GM12878 (cell line): ENCODE results near the gene ACAD11. TPM values are rescaled to one million over a fixed set of nuclear protein-coding genes. Genes with fewer than 3 reads are reported as not detected.

ENCODE experiments used
- ATAC-seq: fragments of 200-7000 bp; cut with Tn5 transposase; 3 replicates; pipeline ENCODE4 v1.9.1; 2020; ENCODE audit warnings: mild to moderate bottlenecking, moderate library complexity
- BruUV-seq: library from RNA; stranded (reverse); fragments of 400-500 nt; replicated peaks from 2 replicates; lab custom pipeline; 2021; lab: Mats Ljungman, UMichigan
- CTCF ChIA-PET: fragments of 300-600 bp; sonication (Branson Sonifier 250); formaldehyde crosslinking; extraction: SDS; loops from one replicate; lab custom pipeline; 2021; ENCODE audit warnings: inconsistent platforms; lab: Yijun Ruan, JAX
- POLR2A ChIA-PET: fragments of 350-600 bp; formaldehyde crosslinking; extraction: SDS; loops from one replicate; lab custom pipeline; 2021; ENCODE audit warnings: inconsistent platforms; lab: Charles Lee
- RAD21 ChIA-PET: fragments of 300-600 bp; sonication (Branson Sonifier 250); formaldehyde crosslinking; loops from one replicate; lab custom pipeline; 2023; ENCODE audit warnings: antibody characterized with exemption; ENCODE audit not compliant: unreplicated experiment; lab: Charles Lee
- SMC1A ChIA-PET: fragments of 300-600 bp; sonication (Branson Sonifier 250); formaldehyde crosslinking; loops from one replicate; lab custom pipeline; 2023; ENCODE audit not compliant: unreplicated experiment, uncharacterized antibody; lab: Charles Lee
- DNase-seq: peaks from one replicate; pipeline ENCODE4 v3.0.0-alpha.2; 2011; ENCODE audit warnings: low read depth, low spot score
- FAIRE-seq: peaks from 3 replicates; lab custom pipeline; 2011; peaks lifted over from hg19 to GRCh38; lab: Jason Lieb, UNC
- H2AFZ ChIP-seq: 2 replicates; pipeline ENCODE4 v1.6.0; 2011; ENCODE audit warnings: low read depth, low read length, control low read depth; ENCODE audit not compliant: control insufficient read depth
- H3K27ac ChIP-seq: 2 replicates; pipeline ENCODE4 v1.5.1; 2011; ENCODE audit warnings: control low read depth; ENCODE audit not compliant: control insufficient read depth, insufficient read depth
- H3K27me3 ChIP-seq, 2 experiments: replicated peaks in 1 of 2; 2 replicates each; pipeline versions ENCODE4 v1.6.0 to v1.6.1; 2011; ENCODE audit warnings: low read length in 1 of 2; ENCODE audit not compliant: control insufficient read depth in 2 of 2, insufficient read depth in 2 of 2
- H3K36me3 ChIP-seq, 2 experiments: 2 replicates each; pipeline ENCODE4 v1.5.1; 2011; ENCODE audit warnings: low read length in 1 of 2; ENCODE audit not compliant: control insufficient read depth in 2 of 2, insufficient read depth in 2 of 2
- H3K4me1 ChIP-seq: 2 replicates; pipeline ENCODE4 v1.6.1; 2011; ENCODE audit warnings: mild to moderate bottlenecking, low read length, moderate library complexity, mixed read lengths; ENCODE audit not compliant: control insufficient read depth, insufficient read depth
- H3K4me2 ChIP-seq: 2 replicates; pipeline ENCODE4 v1.6.0; 2011; ENCODE audit warnings: control low read depth; ENCODE audit not compliant: control insufficient read depth, insufficient read depth
- H3K4me3 ChIP-seq: fragments of 200-600 bp; sonication (generic); 2 replicates; pipeline ENCODE4 v1.5.1; 2016
- H3K79me2 ChIP-seq: 2 replicates; pipeline ENCODE4 v1.6.0; 2011; ENCODE audit warnings: low read length; ENCODE audit not compliant: control insufficient read depth, insufficient read depth
- H3K9ac ChIP-seq: 2 replicates; pipeline ENCODE4 v1.8.0; 2011; ENCODE audit warnings: low read length, control low read depth, mixed read lengths; ENCODE audit not compliant: control insufficient read depth, insufficient read depth
- H3K9me3 ChIP-seq: replicated peaks from 3 replicates; pipeline ENCODE4 v1.5.1; 2011; ENCODE audit warnings: mild to moderate bottlenecking, low read length; ENCODE audit not compliant: control insufficient read depth, insufficient read depth
- H4K20me1 ChIP-seq: 2 replicates; pipeline ENCODE4 v1.6.0; 2011; ENCODE audit not compliant: control insufficient read depth, insufficient read depth
- ATF2 ChIP-seq: IDR thresholded peaks from 2 replicates; pipeline ENCODE4 v1.6.1; 2012; ENCODE audit warnings: low read length, inconsistent platforms
- BCL11A ChIP-seq: IDR thresholded peaks from 2 replicates; pipeline ENCODE4 v1.6.1; 2011; ENCODE audit warnings: low read depth, low read length
- CEBPB ChIP-seq, 2 experiments: fragments of 150-350 bp in 1 of 2; IDR thresholded peaks; 2 replicates each; pipeline ENCODE4 v1.6.1; 2012 to 2014; ENCODE audit warnings: low read depth in 2 of 2, low read length in 2 of 2, borderline replicate concordance in 1 of 2, inconsistent platforms in 1 of 2
- CHD4 ChIP-seq: fragments of 200-600 bp; sonication (generic); IDR thresholded peaks from 2 replicates; pipeline ENCODE4 v1.6.1; 2016; ENCODE audit warnings: mild to moderate bottlenecking
- KDM1A ChIP-seq: fragments of 200-600 bp; sonication (generic); IDR thresholded peaks from 2 replicates; pipeline ENCODE4 v1.6.1; 2016; ENCODE audit warnings: borderline replicate concordance
- MXI1 ChIP-seq: fragments of 150-350 bp; IDR thresholded peaks from 2 replicates; pipeline ENCODE4 v1.6.1; 2011; ENCODE audit warnings: low read depth, mild to moderate bottlenecking, inconsistent platforms, low read length, improper control_type of control experiment
- MYC ChIP-seq: IDR thresholded peaks from 2 replicates; pipeline ENCODE4 v1.6.1; 2011; ENCODE audit warnings: mild to moderate bottlenecking, low read length, moderate library complexity, inconsistent platforms; ENCODE audit not compliant: insufficient read depth, insufficient replicate concordance, insufficient read length, severe bottlenecking
- NFYB ChIP-seq: IDR thresholded peaks from 2 replicates; pipeline ENCODE4 v1.6.1; 2011; ENCODE audit warnings: low read depth, mild to moderate bottlenecking, low read length, improper control_type of control experiment, moderate library complexity; ENCODE audit not compliant: insufficient read depth
- NKRF ChIP-seq: fragments of 450-650 bp; conservative IDR thresholded peaks from 2 replicates; pipeline ENCODE4 v1.6.1; 2017; ENCODE audit warnings: mild to moderate bottlenecking, moderate library complexity
- NR2F1 ChIP-seq: fragments of 450-650 bp; conservative IDR thresholded peaks from 2 replicates; pipeline ENCODE4 v1.6.1; 2017; ENCODE audit warnings: mild to moderate bottlenecking
- SIN3A ChIP-seq: IDR thresholded peaks from 2 replicates; pipeline ENCODE4 v1.6.1; 2012; ENCODE audit warnings: low read depth, low read length, improper control_type of control experiment
- SP1 ChIP-seq: IDR thresholded peaks from one replicate; pipeline ENCODE4 v1.6.1; 2011; ENCODE audit warnings: low read depth, low read length
- SUPT20H ChIP-seq: IDR thresholded peaks from 2 replicates; pipeline ENCODE4 v1.6.1; 2011; ENCODE audit warnings: low read depth, mild to moderate bottlenecking, low read length, moderate library complexity, borderline replicate concordance; ENCODE audit not compliant: control insufficient read depth
- SUZ12 ChIP-seq: fragments of 200-600 bp; sonication (generic); IDR thresholded peaks from one replicate; pipeline ENCODE4 v1.6.1; 2018; ENCODE audit warnings: antibody characterized with exemption, mild to moderate bottlenecking; ENCODE audit not compliant: unreplicated experiment
- TCF12 ChIP-seq: IDR thresholded peaks from 2 replicates; pipeline ENCODE4 v1.6.1; 2011; ENCODE audit warnings: low read depth, mild to moderate bottlenecking, low read length
- USF2 ChIP-seq: IDR thresholded peaks from 2 replicates; pipeline ENCODE4 v1.6.1; 2011; ENCODE audit warnings: low read depth, low read length, improper control_type of control experiment, borderline replicate concordance
- ZNF207 ChIP-seq: fragments of 450-650 bp; IDR thresholded peaks from 2 replicates; pipeline ENCODE4 v1.6.1; 2014; ENCODE audit warnings: antibody characterized with exemption, mild to moderate bottlenecking, borderline replicate concordance
- ZNF24 ChIP-seq: fragments of 450-650 bp; IDR thresholded peaks from 2 replicates; pipeline ENCODE4 v1.6.1; 2017; ENCODE audit warnings: antibody characterized with exemption, mild to moderate bottlenecking
- ZZZ3 ChIP-seq: IDR thresholded peaks from 2 replicates; pipeline ENCODE4 v1.6.1; 2011; ENCODE audit warnings: low read depth; ENCODE audit not compliant: control insufficient read depth, insufficient read length
- WGBS: methylation state at CpG from one replicate; pipeline ENCODE4 v1.1.6; 2016; ENCODE audit warnings: low lambda C conversion rate; ENCODE audit not compliant: insufficient replicate concordance, insufficient coverage; ENCODE audit errors: missing lambda C conversion rate; 5-methylcytosine and 5-hydroxymethylcytosine counted together
- in situ Hi-C: fragments of 300-500 bp; cut with MboI; formaldehyde crosslinking; loops from 9 replicates; pipeline ENCODE4 v1.14.3; 2018; ENCODE audit warnings: mixed read lengths
- intact Hi-C: fragments of 100-400 bp; cut with micrococcal nuclease; formaldehyde crosslinking; loops from one replicate; pipeline ENCODE4 v1.14.2; 2022; ENCODE audit not compliant: unreplicated experiment
- polyA plus RNA-seq, 11 experiments: library from polyadenylated mRNA; depleted of rRNA in 4 of 11; unstranded in 6 of 11; stranded (reverse) in 5 of 11; fragments of >200 nt; fragmentation: Nextera tagmentation in 4 of 11; fragmentation: Illumina TruSeq in 1 of 11; extraction: Ambion mirVana in 4 of 11; extraction: Trizol in 1 of 11; gene quantifications; 1 replicate in 1 of 11; 2 replicates in 10 of 11; pipeline versions ENCODE4 v1.2.1 to v1.2.3, GENCODE V29; 2011 to 2016; ENCODE audit warnings: inconsistent platforms in 2 of 11, missing spikeins in 2 of 11, low read depth in 1 of 11
- total RNA-seq, 4 experiments: library from RNA; depleted of rRNA in 3 of 4; stranded (reverse); fragments of >200 nt in 3 of 4; fragmentation: Illumina TruSeq in 1 of 4; extraction: Trizol in 1 of 4; gene quantifications; 2 replicates each; pipeline versions ENCODE4 v1.2.1 to v1.2.3, GENCODE V29; 2013 to 2021

Gene ACAD11
- total and polyA plus RNA-seq, 10 of the 15 experiments (the other 5 are each of a cell fraction or from before 2014, with no cell fraction given): 2.4 to 15.9 (median 10.4) TPM

GRCh38 chr3:132681421-132681820, 21.8 kb upstream of the ACAD11 start:
- POLR2A ChIA-PET: interaction anchor here (0.5 kb wide), 1 partner anchor 8 kb away, joined by 4 read pairs; no protein-coding TSS in a partner anchor
- CTCF ChIA-PET: interaction anchor here (1.5 to 3.6 kb wide), 2 partner anchors 11 to 145 kb away, joined by 6 to 11 read pairs; no protein-coding TSS in a partner anchor
- BruUV-seq: TSS peak; percentile 55

More at GRCh38 chr3:132681421-132681820, 21.8 kb upstream of the ACAD11 start:
- no peak for FAIRE-seq
- no peak for DNase-seq
- intact Hi-C loops: no loop called here
- ATAC-seq: no peak
- Histone ChIP-seq H3K4me1 (no peaks in the 10 kb centered on the region), H3K36me3 (peaks cover 0 to 10% of the 10 kb centered on the region in 2 experiments; a peak in 1 of 4 replicates), H3K9ac (no peak overlapping the region), H3K4me3 (no peak overlapping the region), H4K20me1 (no peaks in the 10 kb centered on the region), H3K27me3 (no peaks in the 10 kb centered on the region)
- WGBS: 97% methylated on average over 3 of the region's 3 CpGs
- in situ Hi-C loops: no loop called here
- SMC1A ChIA-PET: interaction anchor here (1.4 kb wide), 1 partner anchor 46 kb away, joined by 3 read pairs; no protein-coding TSS in a partner anchor
- TF ChIP-seq MYC (no peak), ZNF207 (no peak), SUZ12 (no peak), USF2 (no peak), BCL11A (no peak), KDM1A (no peak), NR2F1 (no peak), ATF2 (no peak), ZNF24 (no peak), SUPT20H (no peak), MXI1 (no peak), NKRF (no peak), TCF12 (no peak), SP1 (no peak), ZZZ3 (no peak), SIN3A (no peak), NFYB (no peak), CHD4 (no peak), CEBPB (IDR thresholded peaks at IDR 0.05; ENCODE audit: borderline replicate concordance in 1 of 2, low read depth in 2 of 2, low read length in 2 of 2) (no peak)
- TF ChIP-seq, all 136 proteins: peak for 0
- no peak overlapping the region for H3K27ac ChIP-seq
- no peaks in the 10 kb centered on the region for H3K9me3 ChIP-seq
- RAD21 ChIA-PET: no interaction called here
- no peak overlapping the region for H3K4me2 ChIP-seq
- H2AFZ ChIP-seq: no peak overlapping the region
- H3K79me2 ChIP-seq: no peaks in the 10 kb centered on the region
